DOHH2 (cell line): ENCODE measurements around the gene CDKAL1.

ENCODE experiments used
- CTCF ChIP-seq: fragments of 200-600 bp; sonication (generic); IDR thresholded peaks from one replicate; pipeline ENCODE4 v1.5.1; 2014; ENCODE audit warnings: antibody characterized with exemption, mild to moderate bottlenecking, low read depth, low read length; ENCODE audit not compliant: poor library complexity, severe bottlenecking
- EZH2phosphoT487 ChIP-seq: fragments of 200-600 bp; sonication (generic); IDR thresholded peaks from 2 replicates; pipeline ENCODE4 v1.6.1; 2017; ENCODE audit warnings: borderline replicate concordance, mild to moderate bottlenecking, antibody characterized with exemption, low read length, moderate library complexity, mixed read lengths

GRCh38 chr6:21115111-21115510 lies 580.9 kb downstream of the CDKAL1 start:
- TF ChIP-seq CTCF (no peak), EZH2phosphoT487 (no peak)
